HEK293 (cell line): ENCODE results near the gene FOXL2.
A peak's percentile ranks its signal among the peaks of the same experiment; 100 is the strongest.

Experiments used
- BCL11A ChIP-seq: fragments of 450-650 bp; formaldehyde crosslinking; IDR thresholded peaks from 2 replicates; pipeline ENCODE4 v1.5.1; 2016; ENCODE audit warnings: low read depth, missing biosample characterization, missing genetic modification characterization
- EGR2 ChIP-seq: fragments of 450-650 bp; formaldehyde crosslinking; IDR thresholded peaks from 2 replicates; pipeline ENCODE4 v1.5.1; 2016; ENCODE audit warnings: low read depth, missing biosample characterization, missing genetic modification characterization
- GLIS2 ChIP-seq: fragments of 450-650 bp; formaldehyde crosslinking; IDR thresholded peaks from 2 replicates; pipeline ENCODE4 v1.5.1; 2016; ENCODE audit warnings: missing biosample characterization, missing genetic modification characterization
- HIC1 ChIP-seq: fragments of 450-650 bp; formaldehyde crosslinking; IDR thresholded peaks from 2 replicates; pipeline ENCODE4 v1.5.1; 2016; ENCODE audit warnings: missing biosample characterization, missing genetic modification characterization
- KLF1 ChIP-seq: fragments of 450-650 bp; formaldehyde crosslinking; IDR thresholded peaks from 2 replicates; pipeline ENCODE4 v1.5.1; 2016; ENCODE audit warnings: missing biosample characterization, missing genetic modification characterization
- KLF17 ChIP-seq: fragments of 450-650 bp; formaldehyde crosslinking; IDR thresholded peaks from 2 replicates; pipeline ENCODE4 v1.5.1; 2016; ENCODE audit warnings: missing biosample characterization, missing genetic modification characterization
- KLF8 ChIP-seq: fragments of 450-650 bp; formaldehyde crosslinking; IDR thresholded peaks from 2 replicates; pipeline ENCODE4 v1.5.1; 2016; ENCODE audit warnings: missing biosample characterization, missing genetic modification characterization
- SCRT2 ChIP-seq: fragments of 450-650 bp; formaldehyde crosslinking; IDR thresholded peaks from 2 replicates; pipeline ENCODE4 v1.5.1; 2016; ENCODE audit warnings: missing biosample characterization, missing genetic modification characterization
- SP3 ChIP-seq: fragments of 450-650 bp; formaldehyde crosslinking; IDR thresholded peaks from 2 replicates; pipeline ENCODE4 v1.5.1; 2016; ENCODE audit warnings: missing biosample characterization, missing genetic modification characterization
- SP7 ChIP-seq: fragments of 450-650 bp; formaldehyde crosslinking; IDR thresholded peaks from 2 replicates; pipeline ENCODE4 v1.5.1; 2016; ENCODE audit warnings: missing biosample characterization, missing genetic modification characterization
- ZBTB10 ChIP-seq: fragments of 450-650 bp; formaldehyde crosslinking; IDR thresholded peaks from 2 replicates; pipeline ENCODE4 v1.5.1; 2016; ENCODE audit warnings: missing biosample characterization, missing genetic modification characterization
- ZBTB21 ChIP-seq: fragments of 450-650 bp; formaldehyde crosslinking; IDR thresholded peaks from 2 replicates; pipeline ENCODE4 v1.5.1; 2017; ENCODE audit warnings: missing biosample characterization, missing genetic modification characterization
- ZBTB48 ChIP-seq: fragments of 450-650 bp; formaldehyde crosslinking; IDR thresholded peaks from 2 replicates; pipeline ENCODE4 v1.5.1; 2016; ENCODE audit warnings: missing biosample characterization, missing genetic modification characterization
- ZBTB8A ChIP-seq: fragments of 450-650 bp; formaldehyde crosslinking; IDR thresholded peaks from 2 replicates; pipeline ENCODE4 v1.5.1; 2016; ENCODE audit warnings: missing biosample characterization, missing genetic modification characterization
- ZFP37 ChIP-seq: fragments of 450-650 bp; formaldehyde crosslinking; IDR thresholded peaks from 2 replicates; pipeline ENCODE4 v1.5.1; 2016; ENCODE audit warnings: missing biosample characterization, missing genetic modification characterization
- ZIC2 ChIP-seq: fragments of 450-650 bp; formaldehyde crosslinking; IDR thresholded peaks from 2 replicates; pipeline ENCODE4 v1.5.1; 2016; ENCODE audit warnings: missing biosample characterization, missing genetic modification characterization
- ZNF132 ChIP-seq: fragments of 450-650 bp; formaldehyde crosslinking; IDR thresholded peaks from 2 replicates; pipeline ENCODE4 v1.5.1; 2017; ENCODE audit warnings: missing biosample characterization, missing genetic modification characterization, borderline replicate concordance
- ZNF184 ChIP-seq: fragments of 450-650 bp; IDR thresholded peaks from 2 replicates; pipeline ENCODE4 v1.5.1; 2018; ENCODE audit warnings: missing biosample characterization, mild to moderate bottlenecking, missing genetic modification characterization
- ZNF2 ChIP-seq: fragments of 450-650 bp; formaldehyde crosslinking; IDR thresholded peaks from 2 replicates; pipeline ENCODE4 v1.5.1; 2016; ENCODE audit warnings: missing biosample characterization, missing genetic modification characterization
- ZNF324 ChIP-seq: fragments of 450-650 bp; formaldehyde crosslinking; IDR thresholded peaks from 2 replicates; pipeline ENCODE4 v1.5.1; 2016; ENCODE audit warnings: missing biosample characterization, missing genetic modification characterization
- ZNF335 ChIP-seq: fragments of 450-650 bp; formaldehyde crosslinking; conservative IDR thresholded peaks from 2 replicates; pipeline ENCODE4 v1.5.1; 2016; ENCODE audit warnings: missing biosample characterization, missing genetic modification characterization
- ZNF391 ChIP-seq: fragments of 450-650 bp; formaldehyde crosslinking; IDR thresholded peaks from 2 replicates; pipeline ENCODE4 v1.5.1; 2016; ENCODE audit warnings: low read depth, missing biosample characterization, missing genetic modification characterization, borderline replicate concordance
- ZNF398 ChIP-seq: fragments of 450-650 bp; formaldehyde crosslinking; IDR thresholded peaks from 2 replicates; pipeline ENCODE4 v1.5.1; 2017; ENCODE audit warnings: missing biosample characterization, missing genetic modification characterization
- ZNF585B ChIP-seq: fragments of 450-650 bp; formaldehyde crosslinking; IDR thresholded peaks from 2 replicates; pipeline ENCODE4 v1.5.1; 2016; ENCODE audit warnings: missing biosample characterization, missing genetic modification characterization
- ZNF610 ChIP-seq: fragments of 450-650 bp; formaldehyde crosslinking; IDR thresholded peaks from 2 replicates; pipeline ENCODE4 v1.5.1; 2016; ENCODE audit warnings: missing biosample characterization, missing genetic modification characterization, borderline replicate concordance
- ZNF639 ChIP-seq: fragments of 450-650 bp; formaldehyde crosslinking; IDR thresholded peaks from 2 replicates; pipeline ENCODE4 v1.5.1; 2016; ENCODE audit warnings: missing biosample characterization, missing genetic modification characterization
- ZNF645 ChIP-seq: fragments of 450-650 bp; formaldehyde crosslinking; IDR thresholded peaks from 2 replicates; pipeline ENCODE4; 2016; ENCODE audit warnings: missing biosample characterization, missing genetic modification characterization
- ZNF660 ChIP-seq: fragments of 450-650 bp; IDR thresholded peaks from 2 replicates; pipeline ENCODE4 v1.5.1; 2018; ENCODE audit warnings: missing biosample characterization, mild to moderate bottlenecking, missing genetic modification characterization

FOXL2 gene

GRCh38 chr3:138915503-138916498 lies 31.1 kb downstream of the FOXL2 start (continued):
- TF ChIP-seq ZNF610 (tag by site-specific recombination) (peak; percentile 62; the same call in 1 of the 2 replicates), ZNF324 (tag by site-specific recombination) (0 out of 2 replicates have a peak, but pooled peaks have one; percentile 36), KLF1 (tag by site-specific recombination) (peak; percentile 78), BCL11A (tag by site-specific recombination) (peak; percentile 65; the same call in 1 of the 2 replicates), HIC1 (tag by site-specific recombination) (peak; percentile 86; the same call in 1 of the 2 replicates), ZNF391 (tag by site-specific recombination) (peak; percentile 56; the same call in 1 of the 2 replicates), SP7 (tag by site-specific recombination) (peak; percentile 43; the same call in 1 of the 2 replicates), SCRT2 (tag by site-specific recombination) (no peak), KLF8 (tag by site-specific recombination) (peak; percentile 87), ZNF132 (tag by site-specific recombination) (no peak), ZNF585B (tag by site-specific recombination) (no peak), ZIC2 (peak; percentile 63), ZNF184 (0 out of 2 replicates have a peak, but pooled peaks have one; percentile 48), ZFP37 (tag by site-specific recombination) (peak; percentile 75; the same call in 1 of the 2 replicates), ZBTB8A (peak; percentile 96), GLIS2 (tag by site-specific recombination) (peak; percentile 95), ZNF639 (tag by site-specific recombination) (0 out of 2 replicates have a peak, but pooled peaks have one; percentile 38), ZNF2 (tag by site-specific recombination) (peak; percentile 70), ZNF398 (tag by site-specific recombination) (0 out of 2 replicates have a peak, but pooled peaks have one; percentile 12), ZBTB48 (peak; percentile 95), EGR2 (tag by site-specific recombination) (peak; percentile 38; the same call in 1 of the 2 replicates), ZNF645 (tag by site-specific recombination) (no peak), SP3 (tag by site-specific recombination) (peak; percentile 60), ZNF660 (tag by site-specific recombination) (peak; percentile 75; the same call in 1 of the 2 replicates), ZNF335 (tag by site-specific recombination) (peak; percentile 94), ZBTB10 (peak; percentile 80), KLF17 (tag by site-specific recombination) (peak; percentile 82), ZBTB21 (no peak)
